Upper lobe of right lung (tissue), 1 donor: Measurements from ENCODE around the gene SIRT6. TPM values are rescaled to one million over a fixed set of nuclear protein-coding genes. Genes with fewer than 3 reads are reported as not detected.

Experiments used
- ATAC-seq: fragments of 200-7000 bp; cut with Tn5 transposase; one replicate; pipeline ENCODE4 v1.9.1; 2020; ENCODE audit warnings: mild to moderate bottlenecking, moderate library complexity
- DNase-seq: peaks from one replicate; pipeline ENCODE4 v3.0.0-alpha.2; 2020
- H3K27ac ChIP-seq: fragments of 200-600 bp; one replicate; pipeline ENCODE4 v1.8.0; 2022
- H3K27me3 ChIP-seq: fragments of 200-600 bp; one replicate; pipeline ENCODE4 v1.8.0; 2022; ENCODE audit warnings: mild to moderate bottlenecking
- H3K36me3 ChIP-seq: fragments of 200-600 bp; one replicate; pipeline ENCODE4 v1.8.0; 2022
- H3K4me1 ChIP-seq: fragments of 200-600 bp; one replicate; pipeline ENCODE4 v1.8.0; 2022
- H3K4me3 ChIP-seq: fragments of 200-600 bp; one replicate; pipeline ENCODE4 v1.8.0; 2022; ENCODE audit warnings: mild to moderate bottlenecking
- H3K9me3 ChIP-seq: fragments of 200-600 bp; one replicate; pipeline ENCODE4 v1.8.0; 2022
- intact Hi-C: fragments of 100-400 bp; cut with DNase I; formaldehyde crosslinking; loops from one replicate; pipeline ENCODE4 v1.11.0; 2022
- total RNA-seq: library from RNA; stranded (reverse); fragmentation: NEBNext Ultra II Directional; extraction: Animal tissue kit (Norgen Biotek cat#: 25700); gene quantifications from one replicate; pipeline ENCODE4 v1.2.1, GENCODE V29; 2021
- TF ChIP-seq, protein P1 (sequence below): fragments of 200-600 bp; IDR thresholded peaks from one replicate; pipeline ENCODE4 v1.8.0; 2022; ENCODE audit warnings: antibody characterized with exemption
- donor health status: DM: no; HTN: yes; CAD: no; lungs with severe emphysema.

The SIRT6 gene
- total RNA-seq, 1 donor from 2014 or later: 20.3 TPM

DNA sequence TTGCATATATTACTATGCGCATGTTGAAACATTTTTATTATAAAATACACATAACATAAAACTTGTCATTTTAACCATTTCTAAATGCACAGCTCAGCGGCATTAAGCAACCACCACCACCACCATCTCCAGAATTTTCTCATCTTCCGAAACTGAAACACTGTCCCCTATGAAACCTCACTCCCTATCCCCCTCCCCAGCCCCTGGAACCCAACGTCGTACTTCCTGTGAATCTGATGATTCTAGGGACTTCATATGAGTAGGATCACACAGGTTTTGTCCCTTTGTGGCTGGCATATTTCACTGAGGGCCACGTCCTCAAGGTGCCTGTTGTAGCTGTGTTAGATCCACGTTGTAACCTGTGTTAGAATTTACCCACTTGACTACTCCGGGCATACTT lies 57.7 kb downstream of the SIRT6 start:
- Histone ChIP-seq H3K9me3 (no peaks in the 10 kb centered on the region), H3K27ac (peak overlapping the region; percentile 66), H3K4me3 (peak overlapping the region; percentile 63), H3K36me3 (peaks cover 4% of the 10 kb centered on the region), H3K4me1 (peaks cover 13% of the 10 kb centered on the region), H3K27me3 (no peaks in the 10 kb centered on the region)
- intact Hi-C loops: no loop called here
- TF ChIP-seq, protein P1, sequence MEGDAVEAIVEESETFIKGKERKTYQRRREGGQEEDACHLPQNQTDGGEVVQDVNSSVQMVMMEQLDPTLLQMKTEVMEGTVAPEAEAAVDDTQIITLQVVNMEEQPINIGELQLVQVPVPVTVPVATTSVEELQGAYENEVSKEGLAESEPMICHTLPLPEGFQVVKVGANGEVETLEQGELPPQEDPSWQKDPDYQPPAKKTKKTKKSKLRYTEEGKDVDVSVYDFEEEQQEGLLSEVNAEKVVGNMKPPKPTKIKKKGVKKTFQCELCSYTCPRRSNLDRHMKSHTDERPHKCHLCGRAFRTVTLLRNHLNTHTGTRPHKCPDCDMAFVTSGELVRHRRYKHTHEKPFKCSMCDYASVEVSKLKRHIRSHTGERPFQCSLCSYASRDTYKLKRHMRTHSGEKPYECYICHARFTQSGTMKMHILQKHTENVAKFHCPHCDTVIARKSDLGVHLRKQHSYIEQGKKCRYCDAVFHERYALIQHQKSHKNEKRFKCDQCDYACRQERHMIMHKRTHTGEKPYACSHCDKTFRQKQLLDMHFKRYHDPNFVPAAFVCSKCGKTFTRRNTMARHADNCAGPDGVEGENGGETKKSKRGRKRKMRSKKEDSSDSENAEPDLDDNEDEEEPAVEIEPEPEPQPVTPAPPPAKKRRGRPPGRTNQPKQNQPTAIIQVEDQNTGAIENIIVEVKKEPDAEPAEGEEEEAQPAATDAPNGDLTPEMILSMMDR: no peak
- ATAC-seq (no peak), DNase-seq (no peak)

Other genes starting within 250 kb of the SIRT6 start
- 1.6 TPM for gene NMRK2, start 249.5 kb downstream of the SIRT6 start, total RNA-seq
- 70.7 TPM for gene DAPK3, start 211.5 kb downstream of the SIRT6 start, total RNA-seq
- gene EEF2, start 197.1 kb downstream of the SIRT6 start, total RNA-seq: 1,960 TPM
- gene PIAS4, start 174.8 kb downstream of the SIRT6 start, total RNA-seq: 25.4 TPM
- gene ZBTB7A, start 115.7 kb downstream of the SIRT6 start, total RNA-seq: 54.3 TPM
- gene MAP2K2, start 58.4 kb downstream of the SIRT6 start, total RNA-seq: 110 TPM
- gene CREB3L3, start 28.9 kb downstream of the SIRT6 start, total RNA-seq: not detected
- 2.3 TPM for gene ANKRD24, start 126 bp upstream of the SIRT6 start, total RNA-seq
- gene EBI3, start 47.0 kb upstream of the SIRT6 start, total RNA-seq: 2.0 TPM
- gene YJU2, start 64.5 kb upstream of the SIRT6 start, total RNA-seq: 18.9 TPM
- not detected for gene SHD, start 96.7 kb upstream of the SIRT6 start, total RNA-seq
- gene TMIGD2, start 119.8 kb upstream of the SIRT6 start, total RNA-seq: 2.7 TPM
- gene FSD1, start 122.0 kb upstream of the SIRT6 start, total RNA-seq: 1.5 TPM
- 16.1 TPM for gene STAP2, start 156.3 kb upstream of the SIRT6 start, total RNA-seq
- gene MPND, start 161.0 kb upstream of the SIRT6 start, total RNA-seq: 29.3 TPM
- 47.6 TPM for gene SH3GL1, start 218.0 kb upstream of the SIRT6 start, total RNA-seq
- 10.8 TPM for gene CHAF1A, start 220.1 kb upstream of the SIRT6 start, total RNA-seq